Left colon (tissue), 2 donors: ENCODE measurements around the gene SKIL. TPM values are rescaled to one million over a fixed set of nuclear protein-coding genes. Genes with fewer than 3 reads are reported as not detected.

ENCODE experiments used
- ATAC-seq: fragments of 200-7000 bp; cut with Tn5 transposase; one replicate; pipeline ENCODE4 v1.9.1; 2020; ENCODE audit warnings: mild to moderate bottlenecking, moderate library complexity
- DNase-seq, 2 donors: peaks; one replicate each; pipeline ENCODE4 v3.0.0-alpha.2; 2020
- intact Hi-C, 2 donors: fragments of 100-400 bp; cut with DNase I in 1 of 2; cut with micrococcal nuclease in 1 of 2; formaldehyde crosslinking; loops; one replicate each; pipeline versions ENCODE4 v1.11.2 to v1.14.0; 2022; cut with DNase I, micrococcal nuclease
- microRNA-seq, 2 donors: library from miRNA; unstranded; fragments of <30 nt; microRNA quantifications; one replicate each; pipeline versions ENCODE4 v1.1.0 to v1.2.0, GENCODE V29; 2020
- total RNA-seq, 2 donors: library from RNA; stranded (reverse); fragmentation: NEBNext Ultra II Directional; extraction: Animal tissue kit (Norgen Biotek cat#: 25700); gene quantifications; one replicate each; pipeline ENCODE4 v1.2.1, GENCODE V29; 2021
- donor health status: DM: no; HTN: no; CAD: no.
- donor health status: DM: yes; HTN: yes; CAD: no.

SKIL gene
- total RNA-seq, 2 donors from 2014 or later = 43.9 to 51.1 TPM

DNA sequence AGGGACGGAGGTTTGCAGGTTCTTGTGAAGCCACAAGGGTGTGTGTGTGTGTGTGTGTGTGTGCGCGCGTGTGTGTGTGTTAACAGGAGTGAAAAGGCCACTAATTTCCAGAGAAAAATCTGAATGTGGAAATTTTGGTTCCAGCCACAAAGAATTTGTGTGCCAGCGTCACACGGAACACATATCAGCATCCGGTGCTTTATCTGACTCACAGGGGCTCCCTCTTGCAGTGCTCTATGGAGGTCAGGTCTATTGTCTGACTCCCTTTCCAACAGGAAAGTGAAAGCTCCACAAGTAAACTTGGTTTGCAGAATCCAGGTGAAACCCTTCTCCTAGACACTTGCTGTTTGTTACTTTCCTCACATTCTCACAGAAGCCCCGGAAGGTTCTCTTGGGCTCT, 67.4 kb downstream of the SKIL start:
- no peak for ATAC-seq
- intact Hi-C loops = no loop called here
- no peak for DNase-seq

DNA sequence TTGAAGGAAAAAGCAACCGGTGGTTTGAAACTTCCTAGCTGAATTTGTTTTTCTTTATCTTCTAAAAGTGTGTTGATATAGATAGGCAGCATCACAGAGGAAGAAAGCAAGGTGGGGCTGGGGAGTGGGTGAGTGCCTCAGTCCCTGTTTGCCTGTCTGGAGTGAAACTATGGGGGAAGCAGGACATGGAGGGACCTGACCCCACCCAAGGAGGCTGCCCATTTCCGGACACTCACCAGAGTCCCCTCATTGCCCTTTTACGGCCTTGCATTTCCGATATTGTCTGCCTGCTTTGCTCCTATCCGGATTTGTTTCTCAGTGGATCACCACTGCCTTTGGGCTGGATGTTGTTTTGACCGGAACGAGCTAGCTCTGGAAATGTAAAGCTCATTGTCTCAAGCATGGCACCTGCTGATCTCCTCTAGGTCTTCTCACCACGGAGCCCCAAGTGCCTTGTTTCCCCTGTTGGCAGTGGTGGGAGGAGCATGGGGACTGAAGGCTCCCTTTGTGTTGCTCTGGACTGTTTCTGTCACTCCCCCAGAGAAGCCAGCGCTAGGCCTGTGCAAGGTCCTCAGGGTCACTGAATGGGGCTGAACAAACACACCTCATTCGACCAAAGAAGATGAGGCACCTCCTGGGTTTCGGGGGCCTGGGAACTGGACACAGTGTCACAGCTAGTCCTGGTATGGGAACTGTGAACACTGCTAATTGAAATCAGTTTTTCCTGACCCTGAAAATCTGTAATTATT, 68.2 kb downstream of the SKIL start:
- ATAC-seq (no peak), DNase-seq (no peak)
- intact Hi-C loops = no loop called here

DNA sequence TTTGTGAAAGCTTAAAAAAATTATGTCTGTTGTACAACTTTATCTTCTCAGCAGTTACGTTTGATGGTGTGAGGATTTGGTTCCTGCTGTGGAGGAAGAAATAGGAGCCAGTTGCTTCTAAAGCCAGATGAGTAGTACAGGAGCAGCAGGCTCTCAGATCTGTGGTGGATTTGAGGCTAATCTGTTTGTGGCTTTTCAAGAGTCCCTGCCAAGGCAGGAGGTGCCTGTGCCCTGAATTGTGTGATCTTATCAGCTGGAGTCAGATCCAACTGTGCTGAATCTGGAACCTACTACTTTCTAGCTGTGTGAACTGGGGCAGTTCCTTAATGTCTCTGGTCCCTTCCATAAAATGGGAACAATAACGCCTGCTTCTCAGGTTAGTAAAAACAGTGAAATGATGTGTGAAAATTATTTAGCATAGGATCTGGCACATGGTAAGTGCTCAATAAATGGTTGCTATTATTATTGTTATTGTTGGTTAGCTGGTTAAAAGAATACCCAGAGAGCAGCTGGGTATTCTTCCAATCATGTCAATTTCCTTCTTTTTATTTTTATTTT, 68.8 kb downstream of the SKIL start:
- intact Hi-C loops = no loop called here
- ATAC-seq = no peak

DNA sequence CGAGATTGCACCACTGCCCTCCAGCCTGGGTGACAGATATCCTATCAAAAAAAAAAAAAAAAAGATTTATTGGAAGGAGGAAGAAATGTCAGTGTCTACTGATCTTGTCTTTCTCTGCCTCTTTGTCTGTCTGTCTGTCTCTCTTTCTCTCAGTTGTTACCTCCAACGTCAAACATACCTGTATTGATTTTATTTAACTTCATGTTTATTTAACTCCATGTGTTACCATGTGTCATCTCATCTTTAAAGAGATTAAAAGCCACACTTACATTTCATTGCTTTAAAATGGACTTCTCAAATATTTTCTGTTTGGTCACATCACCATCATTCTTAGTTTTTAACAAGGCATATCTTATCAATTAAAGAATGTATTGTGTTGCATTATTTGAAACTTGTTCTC, 70.6 kb downstream of the SKIL start:
- no peak for DNase-seq
- ATAC-seq = no peak
- intact Hi-C loops = no loop called here

More for the DNA sequence above, 68.8 kb downstream of the SKIL start:
- no peak for DNase-seq

DNA sequence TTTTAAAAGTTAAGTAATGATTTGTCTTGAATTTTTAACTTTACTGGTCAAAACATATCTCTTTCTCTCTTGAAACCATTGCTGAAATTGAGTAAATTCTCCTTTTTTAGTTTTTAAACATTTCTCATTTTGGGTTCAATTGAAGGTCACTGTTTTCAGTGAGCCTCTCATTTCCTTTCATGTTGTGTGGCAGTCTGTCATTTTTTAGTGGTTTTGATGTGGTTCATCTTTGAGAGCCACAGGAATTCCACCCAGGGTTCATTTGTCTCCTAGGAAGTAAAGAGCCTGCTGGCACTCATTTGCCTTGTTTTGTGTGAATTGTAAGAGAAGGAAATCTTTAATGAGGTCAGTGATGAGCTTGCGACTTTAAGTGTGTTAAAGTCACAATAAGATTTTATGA, 71.5 kb downstream of the SKIL start:
- DNase-seq (no peak), ATAC-seq (no peak)
- intact Hi-C loops = no loop called here

DNA sequence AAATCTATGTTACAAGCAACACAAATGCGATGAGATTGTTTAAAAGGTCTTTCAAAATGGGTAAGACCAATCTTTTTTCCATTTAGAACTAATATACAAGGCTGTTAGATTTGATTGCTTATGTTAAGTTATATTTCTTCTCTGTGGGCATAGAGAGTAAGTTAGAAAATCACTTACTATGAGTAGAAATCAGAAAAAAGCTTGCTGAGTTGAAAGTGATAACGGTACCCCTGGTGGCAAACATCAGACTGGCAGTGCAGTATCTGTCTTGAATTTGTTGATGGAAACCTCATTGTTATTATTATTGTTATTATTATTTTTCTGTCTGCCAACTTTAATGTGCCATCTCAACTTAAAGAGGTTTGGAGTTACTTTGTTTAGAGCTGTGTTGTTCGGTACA, 73.5 kb downstream of the SKIL start:
- DNase-seq = no peak
- intact Hi-C loops = no loop called here
- no peak for ATAC-seq

DNA sequence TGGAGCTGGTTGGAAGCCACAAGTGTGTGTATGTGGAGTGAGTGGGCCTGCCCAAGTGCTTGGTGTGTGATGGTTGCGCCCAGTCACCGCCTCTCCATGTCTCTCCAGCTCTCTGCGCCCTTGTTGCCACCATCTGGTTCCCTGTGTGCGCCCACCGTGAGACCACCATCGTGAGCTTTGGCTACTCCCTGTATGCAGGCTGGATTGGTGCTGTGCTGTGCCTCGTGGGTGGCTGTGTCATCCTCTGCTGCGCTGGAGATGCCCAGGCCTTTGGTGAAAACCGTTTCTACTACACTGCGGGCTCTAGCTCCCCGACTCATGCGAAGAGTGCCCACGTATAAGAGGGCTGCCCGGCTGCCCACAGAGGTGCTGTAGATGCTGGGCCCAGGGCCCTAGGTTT, 74.9 kb downstream of the SKIL start:
- no peak for ATAC-seq
- no peak for DNase-seq
- intact Hi-C loops = no loop called here

DNA sequence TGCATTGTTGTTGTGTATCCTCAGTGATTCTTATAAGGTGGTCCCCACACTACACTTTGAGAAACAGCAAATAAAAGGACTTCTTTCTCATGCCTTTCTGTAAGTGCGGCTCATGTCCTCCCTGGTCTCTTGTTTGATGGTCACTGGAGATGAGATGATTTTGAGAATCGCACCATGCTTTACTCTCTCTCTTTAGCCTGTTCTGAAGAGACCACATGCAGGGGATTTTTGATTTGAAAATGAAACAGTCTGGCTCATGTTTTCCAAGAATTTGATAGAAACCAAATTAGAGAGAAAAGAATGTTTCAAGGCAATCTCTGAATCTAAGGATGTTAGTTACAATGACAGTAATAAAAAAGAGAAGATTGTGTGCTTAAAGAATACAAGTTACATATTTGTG, 79.2 kb downstream of the SKIL start:
- DNase-seq (no peak), ATAC-seq (no peak)
- intact Hi-C loops = no loop called here

DNA sequence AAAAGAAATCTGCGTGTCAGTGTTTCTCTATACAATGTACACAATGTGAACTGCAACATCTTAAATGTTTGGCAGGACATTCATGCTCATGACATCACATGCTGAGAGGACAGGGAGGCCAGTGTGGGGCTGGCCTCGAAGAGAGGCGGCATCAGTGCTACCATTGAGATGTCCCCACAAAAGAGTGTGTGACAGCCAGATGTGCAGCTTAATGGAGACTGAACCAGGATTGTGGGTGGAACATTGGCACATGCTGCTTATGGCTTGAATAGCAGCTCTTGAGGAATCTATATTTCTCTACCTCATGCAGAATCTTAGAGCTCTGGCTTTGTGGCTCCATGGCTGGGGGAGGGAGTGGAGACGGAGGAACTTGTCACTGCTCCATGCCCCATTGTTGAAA, 79.7 kb downstream of the SKIL start:
- ATAC-seq (no peak), DNase-seq (no peak)
- intact Hi-C loops = no loop called here

DNA sequence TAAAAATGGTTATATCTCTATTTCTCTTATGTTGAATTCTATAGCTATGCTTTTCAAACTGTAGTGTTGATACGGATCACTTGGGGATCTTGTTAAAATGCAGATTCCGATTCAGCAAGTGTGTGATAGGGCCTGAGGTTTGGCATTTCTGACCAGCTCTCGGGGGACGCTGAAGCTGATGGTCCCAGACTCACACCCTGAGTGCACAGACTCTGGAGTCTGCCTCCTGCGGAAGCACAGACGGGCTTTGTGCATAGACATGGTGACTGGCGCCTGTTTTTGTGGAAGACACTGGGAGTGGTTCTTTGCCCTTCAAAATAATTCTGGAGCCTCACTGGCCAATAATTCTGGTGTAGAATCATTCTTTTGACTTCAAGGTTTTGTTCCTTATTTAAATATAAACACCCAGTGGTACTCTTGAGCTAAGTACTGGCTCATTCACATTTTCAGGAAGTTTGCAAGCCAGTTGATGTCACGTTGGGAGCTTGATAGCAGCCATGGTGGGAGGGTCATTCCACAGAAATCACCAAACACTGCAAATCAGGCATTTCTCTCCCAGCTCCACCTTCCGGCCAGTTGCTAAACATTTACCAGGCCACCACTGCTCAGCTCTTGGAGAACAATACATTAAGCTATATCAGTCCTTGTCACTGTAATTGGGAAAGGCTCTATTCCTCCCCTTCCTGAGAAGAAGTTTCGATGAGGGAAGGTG, 80.3 kb downstream of the SKIL start:
- ATAC-seq (no peak), DNase-seq (no peak)
- intact Hi-C loops = no loop called here

DNA sequence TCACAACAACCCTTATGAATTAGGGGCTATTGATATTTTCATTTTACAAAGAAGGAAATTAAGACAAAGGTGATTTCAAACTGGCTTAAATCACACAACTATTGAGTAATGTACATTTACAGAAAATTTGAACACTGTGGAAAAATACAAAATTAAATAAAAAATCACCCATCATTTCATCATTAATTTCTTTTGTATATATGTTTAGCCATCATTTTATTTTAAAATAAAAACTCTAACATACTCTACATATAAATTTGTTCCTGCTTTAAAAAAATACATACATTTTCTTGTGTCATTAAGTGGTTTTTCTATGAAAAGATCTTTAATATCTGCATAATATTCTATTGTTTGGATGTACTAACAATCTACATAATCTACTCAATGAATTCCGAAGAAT, 81.3 kb downstream of the SKIL start:
- DNase-seq (no peak), ATAC-seq (no peak)
- intact Hi-C loops = no loop called here

DNA sequence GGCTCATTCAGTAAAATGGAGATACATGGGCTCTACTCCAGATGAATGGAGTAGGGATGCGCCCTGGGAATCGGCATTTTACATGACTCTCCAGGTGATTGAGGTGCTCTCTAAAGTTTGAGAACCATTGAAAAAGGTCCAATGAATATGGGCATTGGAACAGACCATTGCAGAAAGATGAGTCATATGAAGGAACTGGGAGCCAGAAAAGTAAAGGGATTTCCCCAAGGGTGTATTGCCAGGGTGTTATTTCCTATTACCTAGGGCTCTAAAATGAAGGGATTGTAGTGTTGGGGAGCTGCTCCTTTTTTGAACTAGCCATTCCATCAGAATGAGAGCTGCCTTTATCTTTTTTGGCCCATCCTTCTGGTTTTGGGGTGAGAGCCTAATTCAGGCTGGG, 82.8 kb downstream of the SKIL start:
- intact Hi-C loops = no loop called here
- ATAC-seq = no peak

DNA sequence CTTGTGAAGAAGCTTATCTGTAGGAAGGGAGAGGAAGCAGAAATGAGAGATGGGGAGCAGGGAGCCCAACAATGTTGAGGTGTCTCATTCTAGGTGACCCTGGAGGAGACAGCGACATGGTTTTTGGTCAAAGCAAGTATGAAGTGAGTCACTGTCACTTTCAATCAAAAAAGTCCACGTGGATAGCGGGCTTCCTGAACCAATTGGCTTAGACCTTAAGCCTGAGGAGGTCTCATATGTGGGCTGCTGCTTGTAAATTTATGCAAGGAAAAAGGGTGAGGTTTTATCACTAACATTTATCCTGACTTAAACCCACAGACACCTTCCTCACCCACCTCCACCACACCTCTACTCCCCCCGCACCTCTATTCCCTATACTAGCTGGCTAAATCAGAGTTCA, 83.9 kb downstream of the SKIL start:
- intact Hi-C loops = no loop called here
- DNase-seq (no peak), ATAC-seq (no peak)

More for the DNA sequence above, 82.8 kb downstream of the SKIL start:
- no peak for DNase-seq

DNA sequence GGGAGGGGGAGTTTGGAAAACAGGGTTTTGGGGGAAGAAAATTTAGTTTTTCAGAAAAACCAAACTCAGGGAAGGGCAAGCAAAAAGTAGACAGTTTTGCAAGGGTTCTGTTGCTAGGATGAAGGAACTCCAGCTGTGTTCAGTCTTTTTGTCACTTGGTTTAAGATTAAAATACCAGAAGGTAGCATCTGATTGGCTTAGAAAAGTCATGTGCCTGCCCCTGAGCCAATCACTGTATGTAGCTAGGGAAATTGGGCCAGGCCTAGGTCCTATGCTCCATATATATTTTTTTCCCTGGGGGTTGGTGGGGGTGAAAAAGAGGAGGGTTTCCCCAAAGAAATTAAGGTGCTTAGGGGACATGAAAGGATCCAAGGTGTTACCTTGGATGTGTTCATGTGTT, 85.4 kb downstream of the SKIL start:
- ATAC-seq = no peak
- intact Hi-C loops = no loop called here
- DNase-seq = no peak

DNA sequence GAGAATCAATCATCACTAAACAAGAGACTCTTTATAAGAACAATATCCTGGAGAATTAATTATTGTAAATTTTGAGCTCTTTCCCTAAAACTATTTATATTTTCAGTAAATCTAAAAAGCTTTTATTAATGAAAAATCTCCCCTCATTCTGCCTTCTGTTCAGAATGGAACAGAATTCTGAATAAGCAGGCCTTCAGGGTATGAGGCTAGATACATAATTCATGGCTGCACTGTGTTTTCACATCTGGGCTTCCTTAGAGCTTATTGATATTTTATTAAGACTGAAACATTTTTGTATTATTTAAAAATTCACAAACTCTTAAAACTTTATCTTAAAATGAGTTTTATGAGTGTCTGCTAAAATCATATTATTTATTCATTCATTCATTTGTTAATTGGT, 85.9 kb downstream of the SKIL start:
- DNase-seq = no peak
- intact Hi-C loops = no loop called here
- ATAC-seq = no peak

Small RNA genes within 50 kb of the gene (microRNA-seq; reads per million reads assigned to microRNA genes)
- 0 reads per million in 2 donors for gene MIR6828

Other genes starting within 250 kb of the SKIL start
- gene PHC3, start 176.0 kb upstream of the SKIL start, total RNA-seq = 10 to 100 TPM; 49.3 to 51.1 TPM
- gene PRKCI, start 135.3 kb upstream of the SKIL start, total RNA-seq = 10 to 100 TPM; 48.7 to 49.4 TPM
- gene CLDN11, start 61.2 kb downstream of the SKIL start, total RNA-seq = 1 to 10 TPM; 4.3 to 7.7 TPM
- gene SLC7A14, start 228.4 kb downstream of the SKIL start, total RNA-seq = under 1 TPM; 0.15 to 0.34 TPM